Pons (tissue), 1 donor: ENCODE data around the gene NBAS.

Experiments
- DNase-seq: peaks from one replicate; pipeline ENCODE4 v3.0.0-alpha.2; 2016; ENCODE audit warnings: low spot score

Gene NBAS

DNA sequence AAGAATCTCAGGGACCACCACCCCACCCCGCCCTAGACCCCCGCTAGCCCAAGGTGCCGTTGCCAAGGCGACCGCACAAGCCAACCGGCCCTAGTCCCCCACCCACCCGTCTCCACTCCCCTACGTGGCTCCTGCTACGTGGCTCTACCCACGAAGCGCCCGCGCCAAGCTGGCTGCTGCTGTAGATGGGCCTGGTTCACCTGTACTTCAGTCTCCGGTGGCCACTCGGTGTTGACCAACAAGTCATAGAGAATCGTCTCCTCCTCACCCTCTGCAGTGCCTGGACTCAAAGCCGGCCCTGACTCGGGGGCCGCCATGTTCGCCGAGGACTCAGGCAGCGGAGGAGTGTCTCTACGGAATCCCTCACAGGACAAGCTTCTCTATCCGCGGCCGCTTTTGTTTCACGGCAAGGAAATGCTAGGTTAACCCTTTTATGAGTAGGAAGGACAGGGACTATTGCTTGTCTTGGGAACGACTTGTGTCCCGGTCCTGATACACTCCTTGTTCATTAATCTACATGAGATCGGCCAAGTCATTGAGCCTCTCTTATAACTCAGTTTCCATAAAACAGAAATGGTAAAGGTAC is at the start of gene NBAS:
Gene NBAS (minus strand): TSS at position 347 of the 586 bp plus-strand sequence. CDS start 30 bp downstream, at position 317.
- peak; percentile 93 for DNase-seq

DNA sequence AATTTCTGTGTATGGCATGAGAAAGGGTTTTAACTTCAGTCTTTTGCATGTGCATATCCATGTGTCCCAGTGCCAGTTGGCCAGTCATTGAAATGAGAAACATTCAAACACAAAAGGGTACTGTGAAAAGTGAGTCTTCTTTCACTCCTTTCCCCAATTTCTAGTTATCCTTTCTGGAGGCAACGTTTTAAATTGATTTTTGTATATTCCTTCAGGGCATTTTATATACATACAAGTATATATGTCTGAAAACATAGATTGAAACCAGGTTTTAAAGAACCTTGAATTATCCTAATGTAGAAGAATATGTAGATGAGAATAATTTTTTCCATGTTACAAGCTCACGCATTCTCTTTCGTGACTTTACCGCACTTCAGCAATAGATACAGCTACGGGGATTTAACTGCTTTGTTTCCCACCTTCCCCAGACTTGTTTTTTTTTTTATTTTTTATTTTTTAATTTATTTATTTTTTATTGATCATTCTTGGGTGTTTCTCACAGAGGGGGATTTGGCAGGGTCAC is 49.4 kb upstream of the NBAS start:
- no peak for DNase-seq

- no peak for DNase-seq
Measured at GRCh38 chr2:15609341-15610042, 48.4 kb upstream of the NBAS start.

DNA sequence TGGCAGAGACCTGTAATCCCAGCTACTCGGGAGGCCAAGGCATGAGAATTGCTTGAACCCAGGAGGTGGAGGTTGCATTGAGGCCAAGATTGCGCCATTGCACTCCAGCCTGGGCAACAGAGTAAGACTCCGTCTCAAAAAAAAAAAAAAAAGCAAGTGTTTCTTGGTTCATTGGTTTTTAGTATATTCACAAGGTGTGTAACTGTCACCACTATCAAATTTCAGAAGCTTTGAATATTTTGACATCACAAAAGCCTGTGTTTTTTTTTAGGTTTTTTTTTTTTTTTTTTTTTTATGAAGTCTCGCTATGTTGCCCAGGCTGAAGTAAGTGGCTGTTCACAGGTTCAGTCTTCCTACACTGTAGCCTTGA is 47.2 kb upstream of the NBAS start:
- DNase-seq, result no peak

DNA sequence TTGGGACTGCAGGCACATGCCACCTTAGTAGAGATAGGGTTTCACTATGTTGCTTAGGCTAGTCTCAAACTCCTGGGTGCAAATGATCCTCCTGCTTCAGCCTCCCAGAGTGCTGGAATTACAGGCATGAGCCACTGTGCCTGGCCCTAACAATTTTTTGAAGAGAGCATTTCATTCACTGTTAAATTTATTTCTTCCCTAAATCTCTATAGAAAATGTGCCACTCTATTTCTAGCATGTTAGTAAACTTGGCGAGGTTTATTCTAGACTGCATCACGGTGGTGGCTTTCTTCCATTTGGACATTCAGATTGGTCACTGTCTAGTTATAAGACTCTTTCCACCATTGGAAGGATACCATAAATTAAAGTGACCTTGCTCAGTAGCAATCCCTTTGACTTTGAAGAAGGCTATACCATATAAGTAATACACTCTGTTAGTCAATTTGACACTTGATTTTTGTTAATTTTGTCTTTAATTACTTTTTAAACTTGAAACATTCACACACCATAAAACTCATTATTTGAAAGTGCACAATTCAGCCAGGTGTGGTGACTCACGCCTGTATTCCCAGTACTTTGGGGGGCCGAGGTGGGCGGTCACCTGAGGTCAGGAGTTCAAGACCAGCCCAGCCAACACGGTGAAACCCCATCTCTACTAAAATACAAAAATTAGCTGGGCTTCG is 46.7 kb upstream of the NBAS start:
- DNase-seq, result no peak

- no peak for DNase-seq
Measured at GRCh38 chr2:15606481-15607441, 45.6 kb upstream of the NBAS start.

GRCh38 chr2:15605721-15606120 is 44.6 kb upstream of the NBAS start:
- no peak for DNase-seq

GRCh38 chr2:15603948-15604347 is 42.8 kb upstream of the NBAS start:
- no peak for DNase-seq

- no peak for DNase-seq
Measured at GRCh38 chr2:15603044-15603765, 42.1 kb upstream of the NBAS start.

- DNase-seq, result no peak
Measured at GRCh38 chr2:15602393-15602792, 41.3 kb upstream of the NBAS start.

- no peak for DNase-seq
Measured at GRCh38 chr2:15601681-15602080, 40.5 kb upstream of the NBAS start.

- DNase-seq, result no peak
Measured at GRCh38 chr2:15599994-15600393, 38.9 kb upstream of the NBAS start.

DNA sequence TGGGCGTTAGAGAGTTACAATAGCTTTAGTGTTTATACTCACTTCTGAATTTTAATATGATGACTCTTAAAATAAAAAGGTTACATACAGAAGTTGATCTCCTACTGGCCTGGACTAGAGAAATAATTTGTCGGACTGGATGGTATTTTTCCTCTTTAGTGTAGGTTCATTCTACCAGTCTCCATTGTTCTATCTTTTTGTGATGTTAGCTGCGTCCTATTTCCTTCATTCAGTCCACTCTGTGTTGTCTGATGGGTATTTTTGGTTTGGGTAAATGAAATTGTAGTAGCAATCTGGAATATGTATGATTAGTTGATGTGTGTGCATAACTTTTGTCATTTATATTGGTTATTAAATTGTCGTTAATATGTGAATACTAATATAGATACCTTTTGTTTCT is 35.8 kb upstream of the NBAS start:
- DNase-seq, result no peak

DNA sequence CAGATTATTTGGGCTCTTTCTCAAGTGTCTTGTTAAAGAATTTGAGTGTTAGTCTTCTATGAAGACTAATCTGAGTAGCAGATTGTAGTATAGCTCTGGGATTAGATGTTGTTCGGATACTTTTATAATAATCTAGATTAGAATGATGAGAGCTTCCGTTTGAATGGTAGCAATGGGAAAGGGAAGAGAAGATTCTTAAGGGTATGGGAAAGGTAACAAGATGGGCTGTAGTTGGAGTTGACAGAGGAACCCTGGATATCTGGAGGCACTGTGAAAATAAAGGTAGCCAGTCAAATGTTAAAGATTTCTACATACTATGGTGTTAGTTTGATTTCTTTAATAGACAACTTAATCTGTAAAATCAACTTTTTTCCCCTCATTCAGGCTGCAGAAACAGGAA is 35.2 kb upstream of the NBAS start:
- DNase-seq, result no peak

DNA sequence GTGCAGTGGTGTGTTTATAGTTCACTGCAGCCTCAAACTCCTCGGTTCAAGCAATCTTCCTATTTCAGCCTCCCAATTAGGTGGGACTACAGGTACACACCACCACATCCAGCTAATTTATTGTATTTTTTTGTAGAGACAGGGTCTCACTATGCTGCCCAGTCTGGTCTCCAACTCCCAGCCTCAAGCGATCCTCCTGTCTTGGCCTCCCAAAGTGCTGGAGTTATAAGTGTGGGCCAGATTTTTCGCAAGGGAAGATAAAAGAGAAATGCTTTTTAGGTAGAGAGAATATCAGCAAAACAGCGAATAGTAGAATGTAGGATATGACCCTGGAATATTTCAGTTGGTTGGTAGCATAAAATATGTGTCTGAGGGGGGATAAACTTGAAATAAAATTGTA is 34.8 kb upstream of the NBAS start:
- no peak for DNase-seq

GRCh38 chr2:15595342-15595905 is 34.3 kb upstream of the NBAS start:
- DNase-seq, result no peak

DNA sequence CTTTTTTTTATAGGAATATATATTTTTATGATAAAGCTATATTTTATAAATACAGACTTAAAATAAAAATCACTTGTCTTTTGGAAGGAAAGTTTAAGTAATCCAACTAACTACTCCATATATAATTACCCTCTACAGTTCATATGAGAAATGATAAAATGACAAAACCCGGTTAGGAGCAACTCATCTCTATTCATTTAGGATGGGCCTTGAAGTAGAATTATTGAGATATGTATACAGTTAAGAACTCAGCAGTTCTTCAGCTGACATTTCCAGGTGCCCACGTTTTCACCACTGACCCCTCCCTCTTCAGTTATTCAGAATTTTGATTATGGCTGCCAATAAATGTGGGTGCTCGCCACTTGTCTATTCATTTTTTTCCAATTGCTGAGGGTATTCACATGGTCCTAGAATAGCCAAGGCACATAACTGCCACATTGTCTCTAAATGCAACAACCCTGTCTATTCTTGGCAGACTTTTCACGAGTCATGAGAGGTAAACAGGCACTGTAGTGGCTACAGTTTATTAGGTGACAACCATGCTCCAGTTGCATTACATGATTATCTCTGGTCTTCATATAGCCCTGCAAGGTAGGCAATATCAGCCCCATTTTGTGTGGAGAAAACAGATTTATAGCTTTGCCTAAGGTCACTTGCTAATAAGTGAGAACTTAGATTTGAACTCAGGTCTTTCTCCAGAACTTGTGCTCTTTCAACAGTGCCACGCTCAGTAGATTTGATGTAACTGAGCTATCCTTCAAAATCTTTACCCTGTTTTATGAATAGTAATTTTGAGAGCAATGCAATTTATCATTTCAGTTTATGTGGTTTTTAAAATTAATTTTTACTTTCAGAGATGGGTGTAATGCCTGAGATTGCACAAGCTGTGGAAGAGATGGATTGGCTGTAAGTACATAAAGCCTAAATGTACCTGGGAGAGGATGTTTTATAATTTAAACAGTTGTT is 33.4 kb upstream of the NBAS start:
- no peak for DNase-seq

DNA sequence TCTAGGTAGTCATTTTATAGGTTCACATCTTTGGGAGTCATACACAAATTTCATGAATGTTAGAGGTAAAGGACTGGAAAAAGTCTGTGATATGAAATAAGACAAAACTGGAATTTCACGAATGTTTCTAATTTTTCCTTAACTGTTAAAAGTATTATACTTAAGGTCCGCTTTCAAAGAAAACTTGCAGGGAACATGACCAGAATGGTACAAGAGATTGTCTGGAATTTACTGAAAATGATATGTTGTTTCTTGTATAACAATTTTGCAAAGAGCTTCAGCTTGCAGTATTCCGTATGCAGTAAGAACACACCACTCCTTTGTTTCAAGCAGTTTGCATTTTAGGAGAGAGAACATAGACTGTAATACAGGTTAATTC is 32.2 kb upstream of the NBAS start:
- no peak for DNase-seq

DNA sequence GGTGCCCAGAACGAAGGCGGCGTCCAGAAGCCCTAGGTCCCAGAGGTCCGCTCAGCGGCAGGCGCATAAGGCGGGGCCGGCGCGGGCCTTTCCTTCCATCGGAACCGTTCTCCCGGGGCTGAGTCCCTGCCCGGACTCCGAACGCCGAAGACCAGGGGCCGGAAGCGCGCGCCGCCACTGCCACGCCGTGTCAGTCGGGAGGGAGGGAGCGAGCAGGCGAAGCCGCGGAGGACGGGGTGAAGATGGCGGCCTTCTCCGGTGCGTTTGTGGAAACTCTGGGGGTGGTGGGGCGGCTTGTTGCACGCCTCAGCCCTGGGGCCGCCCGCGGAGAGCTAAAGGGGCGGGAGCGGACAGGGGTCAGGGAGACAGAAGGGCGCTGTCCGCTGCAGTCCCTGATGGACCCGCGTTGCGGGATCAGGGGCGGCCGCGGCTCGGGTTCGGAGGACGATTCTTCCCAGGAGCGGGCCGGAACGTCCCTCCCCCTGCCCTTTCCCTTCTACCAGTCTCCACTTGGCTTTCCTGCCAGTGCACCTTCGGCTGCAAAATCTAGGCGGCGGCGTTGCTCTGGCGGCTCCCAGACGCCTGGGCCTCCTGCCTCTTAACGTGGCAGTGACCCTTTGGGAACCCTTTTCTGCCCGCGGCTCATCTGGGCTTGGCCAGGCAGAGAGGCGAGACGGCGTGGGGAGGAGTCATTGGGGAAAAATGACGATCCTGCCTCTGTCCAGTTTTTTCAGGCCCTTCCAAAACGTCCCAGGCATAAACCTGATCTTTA is 30.7 kb upstream of the NBAS start, which contains the start of gene DDX1:
Gene DDX1 (plus strand): TSS at position 177 of the 772 bp plus-strand sequence. CDS start 66 bp downstream, at position 243.
- DNase-seq, result peak; percentile 70
